Measurements from ENCODE around the gene SPDYE6.
"Not testable (repeated sequence)": the region's sequence is repeated elsewhere in the genome, so short reads cannot be mapped to it uniquely, and the experiment has no call there.

The SPDYE6 gene

DNA sequence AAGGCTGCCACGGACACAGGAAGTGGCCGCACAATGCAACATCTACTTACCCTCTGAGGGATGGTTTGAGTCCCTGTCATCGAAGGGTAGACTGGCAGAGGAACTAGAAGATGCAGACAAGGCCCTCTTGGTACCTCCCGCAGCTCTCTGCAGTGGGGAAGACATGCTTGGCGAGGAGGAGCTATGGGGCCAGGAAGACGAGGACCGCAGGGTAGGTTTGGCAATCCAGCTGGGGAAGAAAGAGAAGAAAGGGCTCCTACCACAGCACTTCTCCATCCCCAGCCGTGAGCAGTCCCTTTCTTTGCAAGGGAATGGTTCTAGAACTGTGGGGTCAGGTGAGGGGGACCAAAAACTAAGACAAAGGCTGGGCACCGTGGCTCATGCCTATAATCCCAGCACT, 26.9 kb downstream of the SPDYE6 start:
- H3K4me3 ChIP-seq (replicated peaks; ENCODE audit: low read depth, low read length) = not testable (repeated sequence)

DNA sequence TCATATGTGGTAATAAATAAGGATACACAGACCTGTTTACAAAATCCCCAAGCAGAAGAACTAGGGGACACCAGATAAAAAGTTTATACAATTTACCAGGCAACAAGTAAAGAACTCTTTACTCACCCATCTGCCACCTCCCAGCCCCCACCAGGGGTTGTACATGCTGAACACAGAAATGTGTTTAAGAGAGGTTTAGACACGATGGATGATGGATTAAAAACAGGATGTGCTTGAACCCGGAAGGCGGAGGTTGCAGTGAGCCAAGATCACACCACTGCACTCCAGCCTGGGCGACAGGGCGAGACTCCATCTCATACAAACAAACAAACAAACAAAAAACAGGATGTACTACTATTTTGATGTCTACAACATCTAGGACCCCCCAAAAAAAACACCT, 27.4 kb downstream of the SPDYE6 start:
- DNase-seq (ENCODE audit: extremely low read depth, low read depth); H3K4me3 ChIP-seq (replicated peaks; ENCODE audit: low read depth, low read length): not testable (repeated sequence)

More for the DNA sequence above, 26.9 kb downstream of the SPDYE6 start:
- not testable (repeated sequence) for DNase-seq (ENCODE audit: extremely low read depth, low read depth)

DNA sequence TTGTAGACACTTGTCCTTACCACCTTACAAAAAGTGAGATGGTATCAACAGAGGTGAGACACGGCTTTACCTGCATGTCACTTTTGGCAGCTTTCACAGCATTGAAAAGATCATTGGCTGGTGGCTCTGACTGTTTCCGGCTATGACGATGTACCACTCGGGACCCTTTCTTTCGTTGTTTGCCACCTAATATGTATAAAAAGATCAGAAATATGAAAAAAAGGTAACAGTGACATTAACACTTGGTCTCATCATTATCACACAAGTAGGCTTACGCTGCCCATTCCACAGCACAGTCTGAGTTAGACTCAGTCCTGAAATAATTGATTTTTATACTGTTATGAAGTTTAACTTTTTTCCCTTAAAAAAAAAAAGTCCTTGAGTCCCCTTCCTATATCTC, 29.1 kb downstream of the SPDYE6 start:
- not testable (repeated sequence) for DNase-seq (ENCODE audit: extremely low read depth, low read depth); H3K4me3 ChIP-seq (replicated peaks; ENCODE audit: low read depth, low read length)

DNA sequence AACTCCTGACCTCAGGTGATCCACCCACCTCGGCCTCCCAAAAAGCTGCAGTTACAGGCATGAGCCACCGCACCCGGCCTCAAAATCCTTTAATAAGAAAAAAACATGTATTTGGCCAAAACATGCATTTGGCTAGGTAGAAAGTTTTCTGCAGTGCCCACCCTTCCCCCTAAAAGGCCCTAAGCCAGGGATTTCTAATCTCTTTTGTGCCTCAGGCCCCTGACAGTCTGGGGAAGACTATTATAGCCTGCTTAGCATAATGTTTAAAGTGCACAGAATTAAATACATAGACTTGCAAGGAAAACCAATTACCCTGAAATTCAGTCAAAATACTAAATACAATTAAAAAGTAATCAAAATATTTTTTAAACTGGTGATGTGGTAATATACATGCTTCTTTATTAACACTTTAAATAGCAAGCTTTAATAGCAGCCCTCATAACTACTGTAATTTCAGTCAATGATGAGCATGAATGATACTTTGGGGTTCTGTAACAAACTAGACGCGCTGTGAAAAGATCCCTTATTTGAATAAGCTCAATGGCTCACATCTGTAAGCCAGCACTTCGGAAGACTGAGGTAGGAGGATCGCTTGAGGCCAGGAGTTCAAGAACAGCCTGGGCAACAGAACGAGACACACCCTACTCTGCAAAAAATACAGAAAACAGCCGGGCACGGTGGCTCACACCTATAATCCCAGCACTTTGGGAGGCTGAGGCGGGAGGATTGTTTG, 29.9 kb downstream of the SPDYE6 start:
- no peak overlapping the region for H3K4me3 ChIP-seq (replicated peaks; ENCODE audit: low read depth, low read length)
- DNase-seq (ENCODE audit: extremely low read depth, low read depth) = no peak
- TF ChIP-seq, protein P1, sequence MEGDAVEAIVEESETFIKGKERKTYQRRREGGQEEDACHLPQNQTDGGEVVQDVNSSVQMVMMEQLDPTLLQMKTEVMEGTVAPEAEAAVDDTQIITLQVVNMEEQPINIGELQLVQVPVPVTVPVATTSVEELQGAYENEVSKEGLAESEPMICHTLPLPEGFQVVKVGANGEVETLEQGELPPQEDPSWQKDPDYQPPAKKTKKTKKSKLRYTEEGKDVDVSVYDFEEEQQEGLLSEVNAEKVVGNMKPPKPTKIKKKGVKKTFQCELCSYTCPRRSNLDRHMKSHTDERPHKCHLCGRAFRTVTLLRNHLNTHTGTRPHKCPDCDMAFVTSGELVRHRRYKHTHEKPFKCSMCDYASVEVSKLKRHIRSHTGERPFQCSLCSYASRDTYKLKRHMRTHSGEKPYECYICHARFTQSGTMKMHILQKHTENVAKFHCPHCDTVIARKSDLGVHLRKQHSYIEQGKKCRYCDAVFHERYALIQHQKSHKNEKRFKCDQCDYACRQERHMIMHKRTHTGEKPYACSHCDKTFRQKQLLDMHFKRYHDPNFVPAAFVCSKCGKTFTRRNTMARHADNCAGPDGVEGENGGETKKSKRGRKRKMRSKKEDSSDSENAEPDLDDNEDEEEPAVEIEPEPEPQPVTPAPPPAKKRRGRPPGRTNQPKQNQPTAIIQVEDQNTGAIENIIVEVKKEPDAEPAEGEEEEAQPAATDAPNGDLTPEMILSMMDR (IDR thresholded peaks at IDR 0.05; ENCODE audit: low read depth, low read length, missing control alignments) = no peak

DNA sequence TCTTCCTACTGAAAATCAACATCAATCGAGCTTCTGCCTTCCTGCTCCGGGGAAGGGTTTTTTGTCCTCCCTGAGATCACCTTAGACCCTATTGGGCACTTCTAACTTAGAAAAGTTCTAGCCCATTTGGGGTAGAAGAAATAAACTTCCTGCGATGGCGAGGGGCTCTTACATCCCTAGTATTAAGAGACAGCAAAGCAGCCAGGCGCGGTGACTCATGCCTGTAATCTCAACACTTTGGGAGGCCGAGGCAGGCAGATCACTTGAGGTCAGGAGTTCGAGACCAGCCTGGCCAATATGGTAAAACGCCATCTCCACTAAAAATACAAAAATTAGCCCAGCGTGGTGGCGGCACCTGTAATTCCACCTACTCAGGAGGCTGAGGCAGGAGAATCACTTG, 31.1 kb downstream of the SPDYE6 start:
- DNase-seq (ENCODE audit: extremely low read depth, low read depth); H3K4me3 ChIP-seq (replicated peaks; ENCODE audit: low read depth, low read length): not testable (repeated sequence)

DNA sequence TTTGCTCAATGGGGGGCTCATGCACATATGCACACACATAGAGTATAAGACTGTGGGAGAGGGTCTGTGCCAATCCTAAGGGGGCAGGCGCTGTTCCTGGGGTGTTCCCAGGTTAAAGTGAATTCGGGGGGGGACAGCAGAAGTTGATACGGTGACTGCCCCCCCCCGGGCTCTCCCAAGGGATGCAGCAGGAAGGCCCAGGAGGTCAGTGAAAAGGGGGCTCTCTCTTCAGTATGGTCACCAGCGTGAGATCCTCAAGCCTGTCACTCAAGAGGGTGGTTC, 32.4 kb downstream of the SPDYE6 start:
- no peak overlapping the region for H3K4me3 ChIP-seq (replicated peaks; ENCODE audit: low read depth, low read length)
- DNase-seq (ENCODE audit: extremely low read depth, low read depth) = no peak
- TF ChIP-seq, protein P1 (IDR thresholded peaks at IDR 0.05; ENCODE audit: low read depth, low read length, missing control alignments) = no peak

DNA sequence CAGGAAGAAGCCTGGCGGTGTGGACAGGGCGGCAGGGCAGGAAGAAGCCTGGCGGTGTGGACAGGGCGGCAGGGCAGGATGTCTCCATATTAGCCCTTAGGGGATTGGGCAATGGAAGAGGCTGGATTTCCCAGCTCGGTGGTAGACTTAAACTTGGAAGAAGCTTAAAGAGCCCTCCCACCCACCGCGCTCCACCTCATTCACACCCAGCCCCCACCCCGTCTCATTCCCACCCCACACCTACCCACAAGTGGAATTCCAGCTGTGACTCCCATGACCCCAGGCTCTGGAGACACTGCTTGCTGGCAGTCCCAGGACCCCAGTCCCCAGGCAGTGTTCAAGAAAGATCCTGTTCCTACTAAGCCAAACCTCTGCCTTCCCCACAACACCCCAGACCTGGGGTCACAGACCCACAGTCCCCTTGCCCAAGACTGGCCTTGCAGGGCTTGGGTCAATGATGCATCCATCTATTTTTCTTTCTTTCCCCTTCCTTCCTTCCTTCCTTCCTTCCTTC, 34.0 kb downstream of the SPDYE6 start:
- no peak overlapping the region for H3K4me3 ChIP-seq (replicated peaks; ENCODE audit: low read depth, low read length)
- TF ChIP-seq, protein P1 (IDR thresholded peaks at IDR 0.05; ENCODE audit: low read depth, low read length, missing control alignments) = no peak
- no peak for DNase-seq (ENCODE audit: extremely low read depth, low read depth)

DNA sequence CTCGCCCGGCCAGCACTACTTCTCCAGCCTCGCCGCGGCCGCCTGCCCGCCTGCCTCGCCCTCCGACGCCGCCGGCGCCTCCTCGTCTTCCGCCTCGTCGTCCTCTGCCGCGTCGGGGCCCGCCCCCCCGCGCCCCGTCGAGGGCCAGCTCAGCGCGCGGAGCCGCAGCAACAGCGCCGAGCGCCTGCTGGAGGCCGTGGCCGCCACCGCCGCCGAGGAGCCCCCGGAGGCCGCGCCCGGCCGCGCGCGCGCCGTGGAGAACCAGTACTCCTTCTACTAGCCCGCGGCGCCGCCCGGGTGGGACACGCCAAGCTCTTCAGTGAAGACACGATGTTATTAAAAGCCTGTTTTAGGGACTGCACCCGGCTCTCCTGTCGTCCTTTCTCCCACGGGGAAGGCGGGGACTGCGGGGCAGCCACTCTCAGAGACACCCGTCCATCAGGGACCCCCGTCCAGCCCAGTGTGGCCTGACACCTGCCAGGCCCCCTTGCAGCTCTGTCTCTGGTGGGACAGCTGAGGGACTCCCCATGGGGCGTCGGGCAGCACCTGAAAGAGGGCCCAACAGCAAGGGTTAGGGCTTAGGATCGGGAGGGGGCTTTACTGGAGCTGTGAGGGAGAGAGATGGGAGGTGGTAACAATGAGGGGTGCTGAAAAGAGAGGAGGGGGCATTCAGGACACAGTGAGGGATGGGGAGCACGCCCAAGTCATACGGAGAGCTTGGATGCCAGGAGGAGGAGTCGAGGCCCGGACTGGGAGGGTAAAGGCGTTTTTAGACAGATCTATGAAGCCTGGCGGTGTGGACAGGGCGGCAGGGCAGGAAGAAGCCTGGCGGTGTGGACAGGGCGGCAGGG, 34.7 kb downstream of the SPDYE6 start:
- no peak overlapping the region for H3K4me3 ChIP-seq (replicated peaks; ENCODE audit: low read depth, low read length)

More for the DNA sequence above, 34.7 kb downstream of the SPDYE6 start:
- TF ChIP-seq, protein P1 (IDR thresholded peaks at IDR 0.05; ENCODE audit: low read depth, low read length, missing control alignments) = no peak
- no peak for DNase-seq (ENCODE audit: extremely low read depth, low read depth)

All from HFF-Myc (cell line).